Fibroblast of peridontal ligament (primary cell): ENCODE data around the gene TDRD9.

Experiments
- DNase-seq: peaks from one replicate; pipeline ENCODE4 v3.0.0-alpha.2; 2010; ENCODE audit errors: extremely low read depth

Gene TDRD9

DNA sequence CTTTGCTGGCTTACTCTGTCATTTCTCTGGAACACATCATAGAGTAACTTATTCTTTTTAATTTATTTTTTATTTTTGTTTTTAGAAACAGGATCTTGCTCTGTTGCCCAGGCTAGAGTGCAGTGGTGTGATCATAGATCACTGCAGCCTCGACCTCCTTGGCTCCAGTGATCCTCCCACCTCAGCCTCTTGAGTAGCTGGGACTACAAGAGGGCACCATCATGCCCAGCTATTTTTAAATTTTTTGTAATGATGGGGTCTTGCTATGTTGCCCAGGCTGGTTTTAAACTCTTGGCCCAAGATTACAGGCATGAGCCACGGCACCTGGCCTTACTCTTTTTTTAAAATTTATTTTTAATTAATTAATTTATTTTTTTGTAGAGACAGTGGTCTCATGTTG lies 46.3 kb downstream of the TDRD9 start:
- DNase-seq: no peak

DNA sequence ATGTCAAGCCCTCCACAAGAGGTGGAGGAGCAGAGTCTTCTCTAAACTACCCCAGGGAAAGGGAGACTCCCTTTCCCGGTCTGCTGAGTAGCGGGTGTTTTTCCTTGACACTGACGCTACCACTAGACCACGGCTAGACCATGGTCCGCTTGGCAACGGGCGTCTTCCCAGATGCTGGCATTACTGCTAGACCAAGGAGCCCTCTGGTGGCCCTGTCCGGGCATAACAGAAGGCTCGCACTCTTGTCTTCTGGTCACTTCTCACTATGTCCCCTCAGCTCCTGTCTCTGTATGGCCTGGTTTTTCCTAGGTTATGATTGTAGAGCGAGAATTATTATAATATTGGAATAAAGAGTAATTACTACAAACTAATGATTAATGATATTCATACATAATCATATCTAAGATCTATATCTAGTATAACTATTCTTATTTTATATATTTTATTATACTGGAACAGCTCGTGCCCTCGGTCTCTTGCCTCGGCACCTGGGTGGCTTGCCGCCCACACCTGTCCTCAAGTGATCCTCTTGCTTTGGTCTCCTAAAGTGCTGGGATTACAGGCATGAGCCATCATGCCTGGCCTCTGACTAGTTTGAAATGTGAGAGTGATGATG lies 52.5 kb downstream of the TDRD9 start:
- DNase-seq: peak; percentile 42

DNA sequence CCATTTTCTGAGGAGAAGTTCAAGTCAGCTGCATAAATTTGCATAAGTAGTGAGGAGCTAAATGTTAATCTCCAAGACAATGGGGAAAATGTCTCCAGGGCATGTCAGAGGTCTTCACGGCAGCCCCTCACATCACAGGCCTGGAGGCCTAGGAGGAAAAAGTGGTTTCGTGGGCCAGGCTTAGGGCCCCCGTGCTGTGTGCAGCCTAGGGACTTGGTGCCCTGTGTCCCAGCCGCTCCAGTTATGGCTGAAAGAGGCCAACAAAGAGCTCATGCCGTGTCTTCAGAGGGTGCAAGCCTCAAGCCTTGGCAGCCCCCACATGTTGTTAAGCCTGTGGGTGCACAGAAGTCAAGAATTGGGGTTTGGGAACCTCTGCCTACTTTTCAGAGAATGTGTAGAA lies 55.9 kb downstream of the TDRD9 start:
- DNase-seq: no peak

DNA sequence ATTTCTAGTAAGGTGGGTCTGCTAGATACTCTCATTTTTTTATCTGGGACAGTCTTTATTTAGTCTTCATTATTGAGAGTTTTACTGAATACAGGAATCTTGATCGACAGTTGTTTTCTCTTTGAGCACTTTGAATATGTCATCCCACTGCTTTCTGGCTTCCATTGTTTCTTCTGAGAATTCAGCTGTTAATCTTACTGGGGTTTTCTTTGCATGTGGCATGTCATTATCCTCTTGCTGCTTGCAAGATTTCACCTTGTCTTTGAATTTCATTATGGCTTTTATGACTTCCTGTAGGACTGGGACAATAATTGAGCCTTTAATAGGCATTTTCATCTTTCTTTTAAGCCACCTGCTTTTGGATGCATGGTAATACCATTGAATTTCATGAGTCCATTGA lies 60.8 kb downstream of the TDRD9 start:
- DNase-seq: no peak

DNA sequence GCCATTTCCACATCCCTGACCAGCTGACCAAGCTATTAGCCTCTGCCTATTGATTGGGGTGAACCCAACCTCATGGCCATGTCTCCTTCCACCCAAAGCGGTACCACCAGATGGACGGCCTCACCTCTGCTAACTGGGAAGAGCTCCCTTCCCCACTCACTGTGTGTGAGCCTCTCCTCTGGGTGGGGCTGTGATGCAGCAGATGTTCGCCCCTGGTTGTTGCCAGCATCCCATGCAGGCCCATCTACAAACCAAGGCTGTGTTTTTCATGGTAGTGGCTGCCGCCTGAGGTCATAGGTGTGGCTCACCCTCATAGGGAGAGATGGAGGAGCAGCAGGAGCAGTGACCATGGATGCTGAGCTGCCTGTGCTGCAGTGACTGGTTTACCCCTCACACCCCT lies 61.7 kb downstream of the TDRD9 start:
- DNase-seq: no peak

DNA sequence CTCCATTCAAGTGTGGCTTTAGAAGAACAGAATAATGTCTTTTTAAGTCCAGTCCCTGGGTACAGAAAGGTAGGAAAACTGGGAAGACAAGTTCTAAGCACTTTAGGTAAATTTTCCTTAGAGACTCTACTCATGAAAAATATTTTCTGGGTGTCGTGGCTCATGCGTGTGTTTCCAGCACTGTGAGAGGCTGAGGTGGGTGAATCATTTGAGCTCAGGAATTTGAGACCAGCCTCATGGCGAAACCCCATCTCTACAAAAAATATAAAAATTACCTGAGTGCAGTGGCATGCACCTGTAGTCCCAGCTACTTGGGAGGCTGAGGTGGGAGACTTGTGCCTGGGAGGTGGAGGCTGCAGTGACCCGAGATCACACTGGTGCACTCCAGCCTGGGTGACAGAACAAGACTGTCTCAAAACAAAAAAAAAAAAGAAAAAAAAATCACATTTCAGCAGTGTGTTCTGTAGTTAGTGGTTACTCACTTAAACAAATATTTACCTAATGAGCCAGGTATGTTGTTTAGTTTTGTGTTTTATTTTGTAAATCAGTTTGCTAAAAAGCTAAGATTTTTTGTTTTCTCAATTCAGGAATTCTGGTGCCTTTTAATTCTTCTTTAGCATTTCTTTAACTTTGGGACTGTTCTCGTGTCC lies 66.4 kb downstream of the TDRD9 start:
- DNase-seq: no peak

DNA sequence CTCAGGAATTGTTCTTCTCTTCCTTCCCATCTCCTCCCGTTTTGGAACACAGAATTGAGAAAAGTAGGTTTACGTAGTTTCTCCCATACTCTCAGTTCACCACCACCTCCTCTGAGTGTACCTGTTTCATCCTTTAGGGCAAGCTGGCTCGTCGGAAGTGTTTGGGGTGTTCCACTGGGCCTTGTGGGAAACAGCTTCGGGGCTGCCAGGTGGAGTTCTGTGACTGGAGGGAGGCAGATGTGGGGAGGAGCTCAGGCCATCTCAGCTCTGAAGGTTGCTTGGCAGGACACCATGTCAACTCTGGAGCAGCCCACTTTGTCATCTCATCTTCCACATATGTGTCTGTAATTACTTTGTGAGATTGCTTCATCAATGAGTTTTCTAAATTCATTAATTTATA lies 67.6 kb downstream of the TDRD9 start:
- DNase-seq: no peak

DNA sequence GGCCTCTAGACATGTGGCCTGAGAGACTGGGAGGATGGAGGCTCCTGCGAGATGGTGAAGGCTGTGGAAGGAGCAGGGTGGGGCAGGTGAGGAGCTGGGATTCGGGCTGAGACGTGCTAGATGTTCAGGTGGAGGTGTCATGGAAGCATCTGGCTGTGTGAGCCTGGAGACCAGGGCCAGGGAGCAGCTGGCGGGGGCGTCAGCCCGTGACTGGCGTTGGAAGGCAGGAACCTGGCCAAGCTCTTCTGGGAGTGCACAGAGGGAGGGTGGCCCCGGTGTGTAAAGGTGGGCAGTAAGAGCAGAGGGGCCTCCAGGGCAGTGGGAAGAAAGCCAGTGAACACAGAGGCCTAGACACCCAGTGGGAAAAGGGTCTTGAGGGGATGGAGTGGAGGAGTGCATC lies 69.1 kb downstream of the TDRD9 start:
- DNase-seq: no peak

DNA sequence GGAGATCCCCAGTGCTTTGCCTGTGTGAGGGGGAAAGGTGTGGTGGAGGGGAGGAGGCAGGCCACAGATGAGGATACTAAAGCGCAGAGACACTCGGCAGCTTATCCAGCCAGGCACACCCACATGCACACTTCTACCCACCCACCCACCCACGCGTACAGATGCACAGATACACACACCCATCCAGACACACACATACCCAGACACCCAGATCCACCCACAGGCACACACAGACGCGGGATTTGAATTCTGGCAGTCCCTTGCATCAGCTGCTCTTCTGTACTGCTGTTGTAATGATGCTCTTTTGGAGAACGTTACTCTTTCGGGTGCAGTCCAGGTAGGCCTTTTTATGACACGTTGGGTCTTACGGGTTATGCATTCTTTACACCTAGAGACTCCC lies 69.8 kb downstream of the TDRD9 start:
- DNase-seq: no peak

DNA sequence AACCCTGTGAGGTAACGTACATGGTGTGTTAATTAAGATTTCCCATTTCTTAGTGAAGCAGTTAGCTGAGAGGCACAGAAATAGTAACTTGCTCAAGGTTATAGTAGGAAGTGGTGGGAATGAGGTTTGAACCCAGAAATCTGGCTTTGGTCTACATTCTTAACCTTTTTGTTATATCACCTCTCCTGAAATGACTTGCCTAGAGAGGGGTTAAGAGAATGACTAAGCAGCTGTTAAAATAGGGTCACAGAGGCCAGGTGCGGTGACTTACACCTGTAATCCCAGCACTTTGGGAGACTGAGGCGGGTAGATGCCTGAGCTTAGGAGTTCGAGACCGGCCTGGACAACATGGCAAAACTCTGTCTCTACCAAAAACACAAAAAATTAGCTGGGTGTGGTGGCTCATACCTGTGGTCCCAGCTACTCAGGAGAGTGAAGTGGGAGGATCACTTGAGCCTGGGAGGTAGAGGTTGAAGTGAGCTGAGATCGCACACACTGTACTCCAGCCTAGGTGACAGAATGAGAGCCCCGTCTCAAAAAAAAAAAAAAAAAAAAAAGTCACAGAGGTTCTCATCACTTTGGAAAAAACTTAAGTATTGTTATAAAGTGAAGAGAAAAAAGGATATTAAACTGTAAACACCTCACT lies 71.7 kb downstream of the TDRD9 start:
- no peak for DNase-seq

DNA sequence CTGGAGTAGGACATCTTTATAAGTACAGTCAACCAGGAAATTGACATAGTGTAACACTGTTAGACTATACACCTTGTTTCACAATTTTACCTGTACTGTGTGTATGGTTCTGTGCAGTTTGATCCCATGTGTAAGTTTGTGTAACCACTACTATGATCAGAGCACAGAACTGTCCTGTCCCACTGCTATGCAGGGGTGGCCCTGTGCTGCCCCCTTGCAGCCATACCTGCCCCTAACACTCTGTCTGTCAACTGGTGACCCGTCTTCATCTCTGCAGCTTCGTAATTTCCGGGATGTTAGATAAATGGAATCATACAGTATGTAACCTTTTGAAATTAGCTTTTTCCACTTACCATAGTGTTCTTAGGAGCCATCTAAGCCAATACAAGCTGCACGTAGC lies 72.7 kb downstream of the TDRD9 start:
- no peak for DNase-seq

DNA sequence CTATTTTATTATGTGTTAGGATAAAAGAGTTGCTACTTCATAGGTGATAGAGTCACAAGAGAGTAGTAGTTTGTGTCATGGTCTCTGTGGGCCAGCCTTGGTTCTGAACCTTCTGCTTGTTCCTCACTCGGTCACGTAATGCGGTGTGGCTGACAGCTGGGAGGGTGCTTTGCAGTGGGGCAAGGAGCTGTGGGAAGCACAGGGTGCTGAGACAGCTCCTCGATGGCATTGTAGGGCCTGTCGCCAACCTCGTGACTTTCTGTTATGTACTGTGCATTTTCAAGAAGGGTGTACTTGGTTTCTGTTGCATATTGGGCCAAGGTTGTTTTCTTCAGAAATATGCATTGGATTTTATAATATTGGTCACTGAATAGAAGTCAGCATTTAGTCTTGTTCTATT lies 75.4 kb downstream of the TDRD9 start:
- DNase-seq: no peak

DNA sequence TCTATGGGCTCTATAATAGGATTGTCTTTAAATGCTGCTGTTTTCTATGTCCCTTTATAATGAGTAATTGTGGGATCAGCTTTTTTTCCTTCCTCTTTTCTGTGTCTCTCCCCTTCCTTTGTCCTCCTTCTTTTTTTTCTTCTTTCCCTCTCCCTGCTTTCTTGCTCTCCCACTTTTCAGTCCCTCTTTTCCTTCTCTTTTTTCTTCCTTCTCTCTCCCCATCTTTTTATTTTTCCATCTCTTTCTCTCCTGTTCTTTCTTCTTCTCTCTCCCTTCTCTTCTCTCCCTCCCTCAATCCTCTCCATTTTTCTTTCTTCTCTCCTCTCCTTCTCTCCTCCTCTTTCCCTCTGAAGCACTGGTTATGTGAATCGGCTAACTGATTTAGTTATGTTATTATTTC lies 76.6 kb downstream of the TDRD9 start:
- no peak for DNase-seq

DNA sequence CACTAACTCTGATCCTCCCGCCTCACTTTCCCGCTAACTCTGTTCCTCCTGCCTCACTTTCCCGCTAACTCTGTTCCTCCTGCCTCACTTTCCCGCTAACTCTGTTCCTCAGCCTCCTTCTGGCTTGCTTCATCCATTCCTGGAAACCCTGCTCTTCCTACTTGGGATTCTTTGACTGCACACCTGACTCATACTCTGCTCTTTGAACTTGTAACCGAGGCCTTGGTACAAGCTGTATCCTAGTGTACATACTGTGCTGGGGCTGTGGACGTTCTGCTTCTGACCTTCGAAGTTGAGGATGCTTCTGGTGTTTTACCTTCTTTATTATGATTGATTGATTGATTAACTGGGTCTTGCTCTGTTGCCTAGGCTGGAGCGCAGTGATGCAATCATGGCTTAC lies 77.2 kb downstream of the TDRD9 start:
- no peak for DNase-seq

DNA sequence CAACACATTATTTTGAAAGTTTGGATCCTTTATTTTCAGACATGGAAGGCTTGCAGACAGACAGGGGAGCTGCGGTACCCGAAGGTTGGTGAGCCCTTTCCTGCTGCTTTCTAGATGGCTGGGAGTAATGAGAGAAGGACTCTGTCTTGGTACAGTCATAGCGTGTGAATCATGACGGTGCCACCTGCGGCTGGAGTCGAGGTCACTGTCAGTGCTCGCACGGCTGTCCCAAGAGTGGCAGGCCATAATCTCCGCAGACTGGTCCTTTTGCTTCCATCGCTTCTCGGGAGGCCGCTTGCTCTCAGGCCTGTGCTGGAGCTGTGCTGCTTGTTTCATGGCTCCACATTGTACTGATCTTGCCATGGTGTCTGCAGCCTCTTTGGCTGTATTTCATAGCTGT lies 78.9 kb downstream of the TDRD9 start:
- DNase-seq: no peak

DNA sequence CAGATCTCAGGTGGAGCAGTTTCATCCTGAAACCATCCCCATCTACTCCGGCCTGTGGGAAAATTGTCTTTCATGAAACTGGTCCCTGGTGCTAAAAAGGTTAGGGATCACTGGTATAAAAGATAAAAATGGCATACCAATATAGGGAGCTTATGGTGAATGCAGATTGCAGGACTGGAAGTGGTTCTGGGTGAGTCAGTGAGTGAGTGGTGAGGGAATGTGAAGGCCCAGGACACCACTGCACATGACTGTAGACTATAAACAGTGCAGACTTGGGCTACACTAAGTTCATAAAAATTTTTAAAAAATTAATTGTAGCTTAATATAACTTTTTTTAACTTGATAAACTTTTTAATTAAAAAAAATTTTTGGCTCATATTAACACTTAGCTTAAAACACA lies 81.0 kb downstream of the TDRD9 start:
- DNase-seq: peak; percentile 2

DNA sequence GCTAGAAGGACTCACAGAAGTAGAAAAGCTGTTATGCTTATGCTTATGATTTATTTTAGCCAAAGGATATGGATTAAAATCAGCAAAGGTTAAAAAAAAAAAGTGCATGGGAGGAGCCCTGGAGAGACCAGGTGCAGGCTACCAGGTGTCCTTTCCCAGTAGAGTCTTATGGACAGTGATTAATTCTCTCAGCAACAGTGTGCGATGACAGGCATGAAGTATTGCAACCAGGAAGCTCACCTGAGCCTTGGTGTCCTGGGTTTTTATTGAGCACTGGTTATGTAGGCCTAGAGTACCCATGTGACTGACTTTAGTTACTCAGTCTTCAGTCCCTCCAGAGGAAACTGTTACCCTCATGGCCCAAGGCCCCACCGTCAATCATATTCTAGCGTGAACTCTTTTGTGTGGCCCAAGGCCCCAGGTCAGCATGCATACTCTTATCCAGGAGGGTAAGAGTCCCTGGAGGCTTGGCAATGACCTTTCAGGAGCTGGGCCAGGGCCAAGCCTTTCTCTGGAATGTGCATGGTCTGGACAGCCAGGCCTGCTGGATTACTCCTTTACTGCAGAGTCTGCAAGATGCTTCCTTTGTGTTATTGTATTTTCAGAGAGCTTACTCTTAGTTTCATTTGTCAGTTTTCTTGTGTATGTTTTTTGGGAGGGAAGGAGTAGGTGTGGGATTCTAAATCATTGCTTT lies 83.7 kb downstream of the TDRD9 start:
- DNase-seq: no peak

DNA sequence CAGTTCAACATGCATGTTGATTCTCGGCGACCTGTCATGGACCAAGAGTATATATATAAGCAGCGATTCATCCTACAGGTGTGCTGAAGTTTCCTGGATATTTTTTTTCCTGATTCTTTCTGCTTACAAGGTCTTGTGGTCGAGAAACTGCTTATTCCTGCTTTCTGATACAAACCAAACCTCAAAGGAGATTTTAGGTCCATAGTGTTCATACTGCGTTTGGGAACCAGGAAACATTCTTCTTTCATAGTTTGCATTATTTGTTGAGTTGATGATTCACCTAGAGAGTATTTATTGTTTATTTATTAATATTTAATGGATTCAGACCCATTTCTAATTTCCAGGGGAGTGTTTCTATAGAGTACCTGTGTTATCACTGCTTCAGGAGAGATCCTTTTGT lies 86.5 kb downstream of the TDRD9 start:
- no peak for DNase-seq

DNA sequence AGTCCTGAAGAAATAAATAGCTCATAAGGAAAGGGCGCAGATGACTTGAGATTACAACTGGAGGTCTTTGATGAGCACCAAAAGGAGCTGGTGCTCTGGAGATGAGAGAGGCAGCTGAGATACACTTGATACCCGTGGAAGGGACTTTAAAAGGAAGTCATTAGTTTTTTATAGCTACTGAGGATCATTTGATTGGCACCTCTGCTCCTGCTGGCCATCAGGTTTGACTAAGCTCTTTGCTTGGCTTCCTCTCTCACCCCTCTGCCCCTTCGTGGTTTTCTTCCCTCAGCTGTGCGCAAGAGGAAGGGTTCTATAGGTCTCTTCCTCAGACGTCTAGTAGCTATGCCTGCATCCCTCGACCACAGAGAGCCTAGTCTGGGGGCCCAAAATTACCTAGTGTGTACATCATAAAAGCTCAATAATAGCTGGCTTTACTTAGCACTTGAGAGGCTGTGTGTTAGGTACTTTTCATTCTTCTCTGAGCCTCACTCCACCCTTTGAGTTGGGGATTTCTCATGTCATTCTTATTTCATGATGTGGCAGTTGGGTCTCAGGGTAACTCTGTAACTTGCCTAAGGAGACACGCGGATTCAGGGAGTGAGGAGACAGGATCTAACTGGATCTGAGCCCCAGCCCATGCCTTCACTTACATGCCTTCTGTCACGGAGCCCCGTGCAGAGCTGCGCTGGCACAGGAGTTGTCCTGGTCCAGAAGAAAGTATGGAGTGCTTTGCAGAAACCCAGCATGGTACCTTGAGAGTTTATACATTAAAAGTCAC lies 88.8 kb downstream of the TDRD9 start:
- peak; percentile 2 for DNase-seq

DNA sequence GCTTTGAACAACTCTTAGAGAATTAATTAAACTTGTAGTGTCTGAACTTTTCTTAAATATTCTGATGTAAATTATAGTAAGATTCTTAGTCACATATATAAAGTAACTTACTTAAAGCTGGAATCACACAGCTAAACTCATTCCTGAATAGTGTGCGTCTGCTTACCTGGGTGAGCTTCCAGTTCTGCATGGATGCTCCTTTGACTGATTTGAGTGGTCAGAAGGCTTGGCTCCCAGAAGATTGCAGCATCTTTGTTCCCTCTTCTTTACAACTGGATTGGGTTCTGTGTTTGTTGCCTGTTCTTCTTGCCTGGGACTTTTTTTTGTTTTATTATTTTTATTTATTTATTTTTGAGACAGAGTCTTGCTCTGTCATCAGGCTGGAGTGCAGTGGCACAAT lies 90.8 kb downstream of the TDRD9 start:
- no peak for DNase-seq

DNA sequence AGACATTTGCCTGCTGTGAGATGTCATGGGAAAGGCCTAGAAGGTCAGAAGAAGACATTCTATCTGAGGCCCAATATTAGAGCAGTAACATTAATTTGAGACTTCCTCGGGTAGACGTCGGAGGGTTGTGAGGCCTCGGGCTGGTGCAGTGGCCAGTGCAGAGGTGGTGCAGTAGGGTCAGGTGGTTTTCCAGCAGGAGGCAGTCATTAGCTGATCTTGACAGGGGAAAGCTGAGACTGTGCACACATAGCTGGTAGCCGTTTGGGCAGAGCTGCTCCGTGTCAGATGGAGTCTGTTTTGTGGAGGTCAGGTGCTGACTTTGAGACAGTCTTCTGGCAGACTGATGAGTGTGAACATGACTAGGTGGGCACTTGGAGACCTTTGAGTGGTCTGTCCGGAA lies 91.5 kb downstream of the TDRD9 start:
- no peak for DNase-seq

DNA sequence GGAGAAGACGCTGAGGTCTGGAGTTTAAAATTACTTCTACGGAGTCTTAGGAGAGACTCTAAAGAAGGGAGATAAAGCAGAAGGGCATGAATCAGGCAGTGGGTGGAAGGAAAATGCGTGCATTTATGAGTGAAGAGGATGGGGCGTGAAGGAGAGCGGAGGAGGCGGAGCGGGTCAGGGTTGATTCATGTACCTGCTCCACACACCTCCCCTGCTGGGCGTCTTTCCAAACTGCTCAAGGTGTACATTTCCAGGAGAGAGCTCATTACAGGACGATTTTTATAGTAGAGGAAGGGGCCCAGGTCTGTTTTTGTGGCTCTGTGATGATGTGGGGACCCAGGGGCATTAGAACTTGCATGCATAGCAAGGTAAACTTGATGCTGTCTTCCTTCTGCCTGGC lies 92.2 kb downstream of the TDRD9 start:
- no peak for DNase-seq
